Measurements from ENCODE around the gene SRI. TPM values are rescaled to one million over a fixed set of nuclear protein-coding genes. Genes with fewer than 3 reads are reported as not detected.

SRI gene
- total RNA-seq, 1 experiment from 2014 or later = 136 TPM

- Histone ChIP-seq H3K79me2 (ENCODE audit: insufficient read depth, low read length) (no peaks in the 10 kb centered on the region), H3K18ac (ENCODE audit: insufficient read length, low read depth, low read length) (no peak overlapping the region), H2BK5ac (ENCODE audit: insufficient read length, low read length) (no peak overlapping the region), H2AK5ac (ENCODE audit: insufficient read length, low read length) (no peak overlapping the region), H4K8ac (replicated peaks; ENCODE audit: insufficient read length, low read depth, low read length) (no peak overlapping the region), H4K91ac (ENCODE audit: insufficient read length, low read depth, low read length) (no peak overlapping the region), H3K14ac (ENCODE audit: insufficient read depth, low read length) (no peak overlapping the region), H2BK20ac (ENCODE audit: low read depth, low read length, poor library complexity, severe bottlenecking) (no peak overlapping the region), H3K4me1 (ENCODE audit: insufficient read depth, low read length) (no peaks in the 10 kb centered on the region), H3K9ac (ENCODE audit: extremely low read depth, insufficient read length, low read length) (no peak overlapping the region), H4K5ac (ENCODE audit: insufficient read length, low read depth, low read length) (no peak overlapping the region), H3T11ph (ENCODE audit: low read length) (no peak overlapping the region), H2BK12ac (ENCODE audit: insufficient read length, low read depth, low read length) (no peak overlapping the region), H3K79me1 (ENCODE audit: insufficient read depth, low read depth, low read length, poor library complexity, severe bottlenecking) (no peaks in the 10 kb centered on the region), H3K9me3 (ENCODE audit: control insufficient read depth, low read depth, low read length) (no peaks in the 10 kb centered on the region), H3K23ac (ENCODE audit: insufficient read length, low read depth, low read length) (no peak overlapping the region), H3K23me2 (ENCODE audit: insufficient read length, low read depth, low read length, poor library complexity, severe bottlenecking) (no peaks in the 10 kb centered on the region), H2BK15ac (ENCODE audit: low read depth, low read length) (no peak overlapping the region), H3K4ac (ENCODE audit: low read depth, low read length) (no peak overlapping the region), H3K56ac (ENCODE audit: insufficient read length, low read depth, low read length) (no peak overlapping the region), H3K27me3 (ENCODE audit: insufficient read depth, low read length) (no peaks in the 10 kb centered on the region), H3K27ac (ENCODE audit: insufficient read length, low read depth, low read length) (no peak overlapping the region), H4K20me1 (ENCODE audit: control insufficient read depth, insufficient read depth, insufficient read length) (no peaks in the 10 kb centered on the region), H2AFZ (ENCODE audit: low read length) (no peak overlapping the region), H3K4me2 (ENCODE audit: insufficient read depth, insufficient read length, low read length) (no peak overlapping the region), H2BK120ac (ENCODE audit: low read depth, low read length, poor library complexity, severe bottlenecking) (no peak overlapping the region)
- Mint-ChIP-seq H3K36me3 (ENCODE audit: insufficient read depth in 1 of 3, low read depth in 3 of 3) (no peaks in the 10 kb centered on the region), H3K9me3 (no peaks in the 10 kb centered on the region), H3K4me1 (peaks cover 3% of the 10 kb centered on the region in 2 experiments; a peak in 3 of 4 replicates), H3K27ac (no peak overlapping the region), H3K4me3 (no peak overlapping the region), H3K27me3 (ENCODE audit: low read depth) (no peaks in the 10 kb centered on the region)
- WGBS (ENCODE audit: extremely low coverage, insufficient read length, low lambda C conversion rate) = 100% methylated on average over 2 of the region's 5 CpGs
- no peak for TF ChIP-seq CTCF (conservative IDR thresholded peaks at IDR 0.05)
- DNase-seq = no peak
Measured at GRCh38 chr7:88230646-88231045, 10.8 kb upstream of the SRI start.
